SK-N-MC (cell line): ENCODE measurements around the gene TTLL3.

ENCODE experiments used
- DNase-seq: peaks from one replicate; pipeline ENCODE4 v3.0.0-alpha.2; 2011; ENCODE audit warnings: low read depth, low spot score
- H3K27ac ChIP-seq: fragments of 200-600 bp; sonication (generic); 2 replicates; pipeline ENCODE4 v1.5.1; 2016; ENCODE audit warnings: mixed run types
- H3K36me3 ChIP-seq: fragments of 200-600 bp; sonication (generic); 2 replicates; pipeline ENCODE4 v1.6.1; 2017; ENCODE audit warnings: antibody characterized with exemption, low read length, mixed read lengths; ENCODE audit not compliant: insufficient read depth
- H3K4me3 ChIP-seq: fragments of 200-600 bp; sonication (generic); 2 replicates; pipeline ENCODE4 v1.5.1; 2016
- H3K9ac ChIP-seq: fragments of 200-600 bp; sonication (generic); 2 replicates; pipeline ENCODE4 v1.8.0; 2017; ENCODE audit warnings: mixed run types, mixed read lengths; ENCODE audit not compliant: insufficient read length
- H3K9me3 ChIP-seq: fragments of 200-600 bp; sonication (generic); 2 replicates; pipeline ENCODE4 v1.6.1; 2017; ENCODE audit warnings: low read depth, mild to moderate bottlenecking, antibody characterized with exemption, low read length, moderate library complexity, mixed read lengths
- EZH2 ChIP-seq: fragments of 200-600 bp; sonication (generic); IDR thresholded peaks from one replicate; pipeline ENCODE4 v1.6.1; 2017; ENCODE audit warnings: antibody characterized with exemption
- FOXP2 ChIP-seq: optimal IDR thresholded peaks from 2 replicates; pipeline ENCODE3; 2011; ENCODE audit warnings: mild to moderate bottlenecking, moderate library complexity; ENCODE audit not compliant: insufficient read depth; ENCODE audit errors: extremely low read length, control extremely low read depth
- POLR2AphosphoS5 ChIP-seq: IDR thresholded peaks from 2 replicates; pipeline ENCODE4 v1.6.1; 2012; ENCODE audit warnings: mild to moderate bottlenecking, low read depth, low read length, borderline replicate concordance

TTLL3 gene

DNA sequence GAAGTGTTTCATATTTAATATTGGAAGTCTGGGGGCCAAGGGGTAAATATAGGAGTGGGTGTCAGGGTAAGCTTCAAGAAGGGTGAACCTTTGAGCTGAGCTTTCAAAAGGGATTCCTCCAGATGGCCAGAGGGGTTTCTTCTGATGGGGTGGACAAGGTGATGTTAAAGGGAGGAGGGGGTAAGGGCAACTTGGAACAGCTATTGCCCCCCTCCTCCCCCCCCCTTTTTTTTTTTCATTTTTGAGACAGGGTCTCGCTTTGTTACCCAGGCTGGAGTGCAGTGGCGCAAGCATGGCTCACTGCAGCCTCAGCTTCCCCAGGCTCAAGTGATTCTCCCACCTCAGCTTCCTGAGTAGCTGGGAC lies 2.1 kb upstream of the TTLL3 start:
- peaks cover 17% of the 10 kb centered on the region; the same call in 1 of the 2 replicates for H3K36me3 ChIP-seq
- no peaks in the 10 kb centered on the region for H3K9me3 ChIP-seq
- no peak overlapping the region for H3K4me3 ChIP-seq
- TF ChIP-seq FOXP2: no peak
- TF ChIP-seq EZH2: no peak
- no peak for TF ChIP-seq POLR2AphosphoS5
- DNase-seq: no peak
- H3K9ac ChIP-seq: no peak overlapping the region
- no peak overlapping the region for H3K27ac ChIP-seq

DNA sequence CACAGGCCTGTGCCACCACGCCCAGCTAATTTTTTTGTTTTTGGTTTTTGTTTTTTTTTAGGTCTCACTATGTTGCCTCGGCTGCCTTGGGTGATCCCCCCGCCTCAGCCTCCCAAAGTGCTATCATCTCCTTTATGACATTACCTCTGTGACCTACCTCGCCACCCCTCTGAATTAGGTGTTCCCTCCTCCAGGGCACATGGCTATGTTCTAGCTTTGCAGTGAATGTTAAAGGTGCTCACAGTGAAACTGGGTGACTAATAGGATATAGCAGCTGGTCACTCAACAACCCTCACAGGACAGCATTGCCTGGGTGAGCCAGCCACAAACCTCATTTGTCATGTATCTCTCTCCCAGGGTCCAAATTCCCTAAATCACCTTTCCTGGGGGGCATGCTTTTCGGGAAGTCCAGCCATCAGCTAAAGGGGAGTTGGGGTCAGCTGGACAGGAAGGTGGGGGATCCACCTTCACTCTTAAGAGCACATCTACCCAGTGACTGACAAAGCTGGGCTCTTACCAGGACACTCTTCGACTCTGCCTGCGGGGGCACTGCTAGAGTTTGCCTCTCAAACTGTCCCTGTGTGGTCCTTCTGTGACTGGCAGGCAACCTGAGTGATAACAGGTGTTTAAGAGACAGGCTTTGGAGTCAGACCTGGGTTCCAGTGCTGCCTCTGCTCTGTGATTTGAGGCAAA lies 1.6 kb upstream of the TTLL3 start:
- H3K36me3 ChIP-seq: peaks cover 12% of the 10 kb centered on the region; the same call in 1 of the 2 replicates
- DNase-seq: no peak
- no peak overlapping the region for H3K27ac ChIP-seq
- no peak overlapping the region for H3K4me3 ChIP-seq
- TF ChIP-seq EZH2 (no peak), POLR2AphosphoS5 (no peak), FOXP2 (no peak)
- H3K9ac ChIP-seq: no peak overlapping the region
- H3K9me3 ChIP-seq: no peaks in the 10 kb centered on the region

DNA sequence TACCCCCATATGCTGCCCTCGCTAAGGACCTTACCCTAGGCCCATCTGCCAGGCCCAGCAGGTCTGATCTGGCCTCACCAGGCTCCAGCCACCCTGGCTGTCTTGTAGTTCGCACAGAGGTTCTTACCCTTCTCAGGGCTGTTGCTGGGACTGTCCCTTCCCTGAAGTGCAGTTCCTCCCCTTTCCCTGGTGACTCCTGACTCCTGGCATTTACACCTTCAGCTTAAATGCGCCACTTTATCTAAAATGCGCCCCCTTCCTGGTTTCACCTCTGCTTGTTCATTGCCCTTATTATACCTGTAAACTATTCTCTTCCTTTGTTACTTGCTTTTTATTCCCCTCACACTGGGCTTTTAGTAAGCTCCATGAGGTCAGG lies 835 bp upstream of the TTLL3 start:
- TF ChIP-seq EZH2: no peak
- TF ChIP-seq FOXP2: no peak
- TF ChIP-seq POLR2AphosphoS5: no peak
- Histone ChIP-seq H3K9ac (no peak overlapping the region), H3K27ac (peak overlapping the region; percentile 64; the same call in 1 of the 2 replicates), H3K9me3 (no peaks in the 10 kb centered on the region), H3K36me3 (peaks cover 5% of the 10 kb centered on the region; the same call in 1 of the 2 replicates), H3K4me3 (peak overlapping the region; percentile 71)
- DNase-seq: no peak

DNA sequence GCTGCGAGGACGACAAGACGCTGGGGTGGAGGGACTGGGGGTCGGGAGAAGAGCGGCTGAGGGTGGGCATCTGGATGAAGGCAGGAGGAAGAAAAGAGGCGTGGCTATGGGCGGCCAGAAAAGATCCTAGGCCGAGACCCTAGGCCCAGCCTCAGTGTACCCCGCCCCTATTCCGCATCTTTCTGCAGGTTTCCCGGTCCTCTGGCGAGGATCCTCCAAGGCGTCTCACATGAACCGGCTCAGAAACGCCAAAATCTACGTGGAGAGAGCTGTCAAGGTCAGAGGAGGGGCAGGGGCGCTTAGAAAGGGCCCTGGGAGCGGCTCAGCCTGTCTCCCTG lies 340 bp downstream of the TTLL3 start:
- TF ChIP-seq POLR2AphosphoS5: no peak
- TF ChIP-seq FOXP2: no peak
- TF ChIP-seq EZH2: no peak
- Histone ChIP-seq H3K9me3 (no peaks in the 10 kb centered on the region), H3K27ac (no peak overlapping the region), H3K36me3 (no peaks in the 10 kb centered on the region; the same call in 1 of the 2 replicates), H3K9ac (peak overlapping the region; percentile 57), H3K4me3 (peak overlapping the region; percentile 71)
- DNase-seq: no peak

DNA sequence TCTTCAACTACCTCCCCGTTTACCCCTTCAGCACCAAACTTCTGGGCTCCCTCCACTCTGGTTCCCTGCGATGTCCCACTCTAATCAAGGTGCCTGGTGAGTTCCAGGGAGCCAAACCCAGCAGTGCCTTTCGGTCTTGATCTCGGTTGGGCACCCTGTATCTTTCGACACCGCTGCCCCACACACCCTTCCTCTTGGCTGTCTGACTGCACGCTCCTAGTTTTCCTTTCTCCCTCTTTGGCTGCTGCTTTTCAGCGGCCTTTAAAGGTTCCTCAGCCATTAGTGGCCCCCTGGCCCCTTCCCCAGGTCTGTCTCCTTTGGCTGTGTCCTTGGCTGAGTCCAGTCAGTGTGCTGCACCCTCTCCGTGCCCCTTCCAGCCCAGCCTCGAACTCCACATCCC lies 784 bp downstream of the TTLL3 start:
- no peak overlapping the region for H3K27ac ChIP-seq
- no peak for DNase-seq
- H3K36me3 ChIP-seq: no peaks in the 10 kb centered on the region
- H3K9ac ChIP-seq: no peak overlapping the region
- no peak overlapping the region for H3K4me3 ChIP-seq
- H3K9me3 ChIP-seq: no peaks in the 10 kb centered on the region
- TF ChIP-seq POLR2AphosphoS5 (no peak), EZH2 (no peak), FOXP2 (no peak)

DNA sequence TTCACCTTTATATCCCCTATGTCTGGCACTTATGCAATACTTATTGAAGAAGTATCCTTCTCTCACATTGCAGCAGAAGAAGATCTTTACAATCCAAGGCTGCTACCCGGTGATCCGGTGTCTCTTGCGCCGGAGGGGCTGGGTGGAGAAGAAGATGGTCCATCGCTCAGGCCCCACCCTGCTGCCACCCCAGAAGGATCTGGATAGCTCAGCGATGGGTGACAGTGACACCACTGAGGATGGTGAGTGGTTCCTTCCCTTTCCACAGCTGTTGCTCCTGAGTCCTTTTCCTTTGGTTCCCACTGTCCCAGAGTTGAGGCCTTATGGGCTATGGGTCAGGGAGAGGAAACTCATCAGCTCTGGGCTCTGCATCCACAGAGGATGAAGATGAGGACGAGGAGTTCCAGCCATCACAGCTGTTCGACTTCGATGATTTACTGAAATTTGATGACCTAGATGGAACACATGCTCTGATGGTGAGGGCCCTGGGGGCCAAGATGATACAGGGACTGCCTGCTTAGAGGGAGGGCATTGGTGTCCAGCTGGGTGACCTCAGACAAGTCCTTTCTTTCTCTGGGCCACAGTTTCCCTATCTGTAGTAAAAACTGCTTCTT lies 2.9 kb downstream of the TTLL3 start:
- no peak overlapping the region for H3K27ac ChIP-seq
- no peak for DNase-seq
- H3K9ac ChIP-seq: no peak overlapping the region
- no peaks in the 10 kb centered on the region for H3K36me3 ChIP-seq
- H3K9me3 ChIP-seq: no peaks in the 10 kb centered on the region
- no peak overlapping the region for H3K4me3 ChIP-seq
- no peak for TF ChIP-seq EZH2
- TF ChIP-seq FOXP2: no peak
- no peak for TF ChIP-seq POLR2AphosphoS5

DNA sequence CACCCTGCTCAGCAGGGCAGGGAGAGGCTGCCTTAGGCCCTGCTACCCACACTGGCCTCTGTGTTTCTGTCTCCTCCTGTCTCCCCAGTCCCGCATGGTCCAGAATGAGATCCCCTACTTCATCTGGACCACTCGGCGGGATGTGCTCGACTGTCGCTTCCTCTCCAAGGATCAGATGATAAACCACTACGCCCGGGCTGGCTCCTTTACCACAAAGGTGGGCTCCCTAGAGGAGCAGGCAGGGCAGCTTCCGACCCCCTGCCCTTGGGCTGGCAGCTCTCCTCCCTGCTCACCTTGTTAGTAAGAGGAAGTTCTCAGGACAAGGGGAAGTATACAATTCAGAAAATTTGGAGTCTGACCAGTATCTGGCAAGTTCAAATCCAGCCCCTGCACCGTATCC lies 5.9 kb downstream of the TTLL3 start:
- H3K9me3 ChIP-seq: no peaks in the 10 kb centered on the region
- DNase-seq: no peak
- no peak for TF ChIP-seq EZH2
- no peak for TF ChIP-seq FOXP2
- TF ChIP-seq POLR2AphosphoS5: no peak
- H3K27ac ChIP-seq: no peak overlapping the region
- H3K4me3 ChIP-seq: no peak overlapping the region
- no peak overlapping the region for H3K9ac ChIP-seq
- H3K36me3 ChIP-seq: no peaks in the 10 kb centered on the region

DNA sequence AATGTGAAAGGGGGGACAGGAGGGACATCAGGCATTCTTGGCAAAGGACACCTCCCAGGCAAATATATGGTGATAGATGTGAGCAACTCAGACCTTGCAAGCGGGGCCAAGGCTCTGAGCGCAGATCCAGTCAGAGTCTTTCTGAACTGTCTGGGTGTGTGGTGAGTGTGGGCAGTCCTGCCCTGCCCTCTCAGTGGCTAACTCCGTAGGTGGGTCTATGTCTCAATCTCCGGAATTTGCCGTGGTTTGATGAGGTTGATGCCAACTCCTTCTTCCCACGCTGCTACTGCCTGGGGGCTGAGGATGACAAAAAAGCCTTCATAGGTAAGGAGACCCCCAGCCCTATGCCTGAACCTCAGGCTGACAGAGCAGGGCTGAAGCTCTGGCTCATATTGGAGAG lies 7.4 kb downstream of the TTLL3 start:
- no peak for DNase-seq
- Histone ChIP-seq H3K4me3 (no peak overlapping the region), H3K9ac (no peak overlapping the region), H3K27ac (no peak overlapping the region), H3K36me3 (no peaks in the 10 kb centered on the region), H3K9me3 (no peaks in the 10 kb centered on the region)
- TF ChIP-seq POLR2AphosphoS5 (no peak), EZH2 (no peak), FOXP2 (no peak)
